ENCODE measurements around the gene CEL.

Gene CEL

GRCh38 chr9:133103987-133104505, 42.3 kb downstream of the CEL start:
- no peak for DNase-seq (ENCODE audit: low read depth)

- no peak for DNase-seq (ENCODE audit: low read depth)
Observed at GRCh38 chr9:133104718-133105460, 43.1 kb downstream of the CEL start.

DNA sequence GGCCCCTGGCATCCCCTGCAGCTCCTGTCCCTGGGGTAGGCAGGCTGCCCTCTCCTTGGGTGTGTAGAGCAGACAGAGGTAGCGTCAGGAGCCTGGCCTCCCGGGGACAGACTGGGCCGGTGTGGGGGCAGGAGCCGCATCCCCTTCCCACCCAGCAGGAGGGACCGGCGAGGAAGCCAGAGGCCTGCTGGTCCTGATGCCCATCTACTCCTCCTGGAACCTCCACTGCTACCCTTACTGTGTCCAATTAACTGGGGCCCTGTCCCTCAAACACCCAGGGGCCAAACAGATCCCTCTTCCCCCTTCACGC, 43.6 kb downstream of the CEL start:
- DNase-seq (ENCODE audit: low read depth), result no peak

- DNase-seq (ENCODE audit: low read depth), result no peak
Observed at GRCh38 chr9:133106511-133107244, 44.9 kb downstream of the CEL start.

DNA sequence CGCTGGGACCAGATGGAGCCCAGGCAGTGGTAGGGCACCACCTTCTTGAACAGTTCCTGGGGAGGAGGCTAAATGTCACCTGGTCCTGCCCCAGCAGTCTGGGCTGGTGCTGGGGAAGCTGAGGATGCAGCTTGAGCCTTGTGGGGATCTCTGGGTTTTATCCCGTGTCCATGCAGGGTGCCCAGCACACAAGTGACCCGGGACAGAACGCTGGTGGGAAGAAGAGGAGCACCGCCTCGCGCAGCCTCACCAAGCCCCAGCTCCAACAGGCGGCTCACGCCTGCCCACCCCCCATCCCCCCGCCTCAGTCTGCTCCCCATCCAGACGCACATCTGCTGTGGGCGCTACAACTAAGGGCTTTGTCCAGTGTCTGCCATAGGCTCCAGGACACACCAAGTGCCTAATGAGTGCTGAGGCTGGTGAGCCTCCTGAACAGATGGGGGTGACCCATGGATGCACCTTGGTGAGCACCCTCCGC, 45.5 kb downstream of the CEL start:
- no peak for DNase-seq (ENCODE audit: low read depth)

GRCh38 chr9:133107961-133108793, 46.4 kb downstream of the CEL start:
- no peak for DNase-seq (ENCODE audit: low read depth)

GRCh38 chr9:133108794-133109641, 47.2 kb downstream of the CEL start:
- DNase-seq (ENCODE audit: low read depth), result no peak

DNA sequence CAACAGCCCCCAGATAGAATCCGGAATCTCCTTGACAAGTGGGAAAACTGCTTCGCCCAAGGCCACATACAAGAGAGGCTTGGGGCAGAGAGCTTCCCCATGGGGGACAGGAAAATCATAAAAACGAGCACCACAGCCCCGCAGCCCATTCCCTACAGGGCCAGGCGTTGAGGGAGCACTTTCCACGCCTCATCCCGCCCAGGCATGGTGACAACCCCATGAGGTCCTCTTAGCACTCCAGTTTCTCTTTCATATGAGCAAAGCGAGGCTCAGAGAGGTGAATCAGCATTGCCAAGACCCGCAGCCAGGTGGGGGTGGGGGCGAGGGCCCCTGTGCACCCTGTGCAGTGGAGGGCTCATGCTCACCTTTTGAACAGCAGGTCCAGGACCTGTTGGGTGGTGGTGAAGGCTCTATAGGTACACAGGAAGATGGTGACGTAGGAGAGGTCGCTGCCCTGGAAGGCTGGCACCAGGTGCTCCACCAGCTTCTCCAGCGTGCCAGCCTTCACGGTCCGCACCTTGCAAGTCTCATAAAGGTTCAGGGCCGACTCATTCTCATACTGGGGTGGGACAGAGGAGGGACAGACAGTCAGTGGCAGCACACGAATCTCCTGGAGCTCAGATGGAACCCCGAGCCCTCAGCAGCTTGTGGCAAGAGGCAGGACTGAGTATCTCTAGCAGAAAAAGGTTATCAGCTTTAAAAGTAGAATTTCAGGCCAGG, 48.3 kb downstream of the CEL start:
- no peak for DNase-seq (ENCODE audit: low read depth)

DNA sequence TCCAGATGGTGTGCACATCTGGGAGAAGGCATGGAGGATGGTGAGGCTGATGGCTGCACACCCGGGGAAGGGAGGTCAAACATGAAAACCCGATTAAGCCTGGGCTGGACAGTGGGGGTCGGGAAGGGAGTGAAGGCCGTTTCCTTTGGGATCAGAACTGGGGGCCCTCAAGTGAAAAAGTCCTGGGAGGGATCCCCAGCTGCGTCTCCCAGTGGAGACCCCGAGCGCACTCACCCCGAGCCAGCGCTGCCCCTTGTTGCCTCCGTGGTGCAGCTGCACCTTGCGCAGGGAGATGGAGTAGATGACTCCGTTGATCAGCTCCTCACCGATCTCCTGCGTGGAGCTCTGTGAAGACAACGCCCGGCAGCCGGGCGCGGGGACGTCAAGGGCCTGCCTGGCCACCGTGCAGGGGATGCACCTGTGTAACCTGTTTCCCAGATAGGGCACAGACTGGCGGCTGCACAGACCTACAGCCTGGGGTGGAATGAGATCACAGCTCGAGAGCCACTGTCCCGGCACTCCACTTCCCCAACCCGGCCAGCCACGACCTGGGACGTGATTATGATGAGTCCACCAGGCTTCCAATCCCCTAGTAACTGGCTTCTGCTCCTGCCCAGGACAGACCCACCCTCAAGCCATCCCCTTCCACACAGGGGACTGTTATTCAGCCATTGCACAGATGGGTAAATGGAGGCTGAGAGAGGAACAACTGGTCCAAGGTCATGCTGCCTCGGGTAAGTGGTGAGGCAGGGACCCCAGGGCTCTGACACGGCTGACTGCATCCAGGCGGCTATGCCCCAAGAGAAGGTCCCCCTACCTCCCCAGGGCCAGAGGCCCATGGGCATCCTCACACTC, 50.3 kb downstream of the CEL start:
- no peak for DNase-seq (ENCODE audit: low read depth)

- no peak for DNase-seq (ENCODE audit: low read depth)
Observed at GRCh38 chr9:133112663-133113026, 50.9 kb downstream of the CEL start.

DNA sequence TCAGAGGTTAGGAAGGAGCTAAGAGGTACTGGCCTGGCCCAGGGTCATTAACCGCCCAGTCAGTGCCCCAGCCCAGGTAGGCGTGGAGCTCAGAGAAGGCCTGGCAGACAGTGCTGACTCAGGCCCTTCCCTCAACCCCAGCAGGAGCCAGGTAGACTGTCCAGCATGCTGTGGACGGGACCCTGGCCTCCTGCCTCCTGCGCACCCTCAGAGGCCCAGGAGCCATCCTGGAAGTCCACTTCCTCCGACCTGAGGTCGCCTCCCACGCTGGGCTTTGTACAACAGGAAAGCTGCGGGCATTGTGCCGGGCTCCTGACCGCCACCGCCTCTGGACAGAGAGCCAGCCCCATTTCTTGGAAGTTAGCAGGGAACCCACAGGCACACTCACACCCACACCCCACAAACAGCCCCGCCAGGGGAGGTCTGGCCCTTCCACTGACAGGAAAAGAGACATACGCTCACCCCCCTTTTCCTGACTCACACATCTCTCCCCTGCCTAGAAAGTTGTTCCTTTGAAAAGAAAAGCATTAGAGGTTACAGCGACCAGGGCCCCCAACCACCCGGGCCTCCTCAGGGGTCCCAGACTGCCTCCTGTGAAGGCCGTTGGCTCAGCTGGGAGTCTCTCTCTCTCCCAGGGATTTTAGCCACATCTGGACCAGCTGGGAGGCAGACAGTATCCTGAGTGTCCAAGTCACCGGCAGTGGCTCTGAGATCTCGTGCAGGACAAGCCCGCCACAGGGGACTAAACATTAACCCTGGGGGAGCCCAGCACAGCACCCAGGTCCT, 51.6 kb downstream of the CEL start:
- no peak for DNase-seq (ENCODE audit: low read depth)

DNA sequence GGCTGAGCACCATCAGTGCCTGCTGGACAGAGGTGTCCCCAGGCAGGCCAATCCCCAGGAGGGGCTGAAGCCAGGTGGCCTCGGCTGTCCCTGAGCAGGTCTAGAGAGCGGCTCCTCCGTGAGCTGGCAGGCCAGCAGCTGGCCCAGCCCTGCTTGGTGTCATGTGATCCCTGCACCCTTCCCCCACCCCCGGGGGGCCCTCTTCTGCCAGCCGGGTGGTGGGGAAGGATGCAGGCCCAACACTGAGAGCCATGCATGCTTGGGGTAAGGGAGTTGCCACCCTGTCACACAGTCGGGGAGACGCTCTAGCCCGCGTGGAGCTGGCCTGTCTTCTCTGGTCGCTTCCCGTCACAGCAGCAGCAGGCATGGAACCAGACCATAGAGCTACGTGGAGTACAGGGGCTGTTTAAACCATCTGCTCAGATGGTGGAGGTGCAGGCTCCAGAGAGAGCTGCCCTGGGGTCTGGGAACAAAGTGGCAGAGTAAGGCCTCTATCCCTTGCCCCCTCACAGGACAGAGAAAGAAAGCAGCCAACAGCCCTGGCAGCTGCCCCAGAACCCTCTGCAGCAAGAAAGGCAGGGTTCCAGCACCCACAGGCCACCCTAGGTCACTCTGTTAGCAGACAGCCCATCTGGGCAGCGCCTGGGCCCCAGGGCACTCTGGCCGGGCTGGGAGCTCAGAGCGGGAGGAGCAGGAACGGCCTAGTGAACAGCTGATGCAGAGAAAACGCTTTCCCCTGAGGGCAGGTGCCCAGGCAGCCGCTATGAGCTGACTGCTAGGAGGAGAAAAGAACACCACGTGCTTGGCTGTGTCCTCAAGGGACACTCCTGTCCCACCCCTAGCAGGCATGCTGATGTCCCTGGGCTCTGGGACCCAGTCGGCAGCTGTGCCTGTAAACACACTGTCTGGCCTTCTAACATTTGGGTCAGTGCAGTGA, 52.4 kb downstream of the CEL start:
- no peak for DNase-seq (ENCODE audit: low read depth)

GRCh38 chr9:133114886-133115603, 53.3 kb downstream of the CEL start:
- no peak for DNase-seq (ENCODE audit: low read depth)

GRCh38 chr9:133115604-133116345, 54.0 kb downstream of the CEL start:
- DNase-seq (ENCODE audit: low read depth), result peak; percentile 56

DNA sequence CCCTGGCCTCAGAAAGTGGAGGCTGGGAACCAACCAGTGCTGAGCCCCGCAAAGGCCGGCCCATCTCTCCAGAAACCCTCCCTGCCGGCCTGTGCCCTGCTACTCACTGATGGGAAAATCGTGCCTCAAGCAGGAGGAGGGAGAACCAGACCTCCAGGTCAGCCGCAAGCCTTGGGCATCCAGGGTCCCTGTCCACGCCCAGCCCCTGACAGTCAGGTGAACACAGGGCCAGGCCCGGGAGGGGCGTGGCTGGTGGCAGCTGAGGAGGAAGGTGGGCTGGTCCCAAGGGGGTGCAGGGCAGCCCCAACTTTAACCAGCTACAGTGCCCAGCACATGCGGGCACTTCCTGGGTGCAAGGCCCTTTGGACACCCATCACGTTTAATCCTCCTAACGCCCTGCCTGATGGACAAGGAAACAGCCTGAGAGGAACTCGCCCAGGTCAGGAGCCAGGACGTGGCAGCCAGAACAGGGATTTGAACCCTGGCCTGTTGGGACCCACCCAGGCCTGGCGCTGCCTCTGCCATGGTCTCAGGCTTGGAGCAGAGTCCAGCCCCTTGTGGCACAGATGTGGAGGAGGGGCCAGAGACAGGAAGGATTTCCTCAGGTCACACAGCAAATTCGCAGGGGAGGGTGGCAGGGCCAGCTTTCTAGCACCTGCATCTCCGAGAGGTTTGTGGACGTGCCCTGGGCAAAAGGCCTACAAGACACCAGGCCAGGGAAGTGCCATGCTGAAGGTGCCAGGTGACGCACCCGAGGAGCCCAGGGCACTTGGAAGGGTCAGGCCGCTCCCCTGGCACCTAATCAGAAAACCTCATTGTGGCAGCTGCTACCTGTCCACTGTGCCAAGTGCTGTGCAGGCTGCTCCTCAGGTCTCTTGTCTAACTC, 54.8 kb downstream of the CEL start:
- DNase-seq (ENCODE audit: low read depth), result no peak
